Kidney capillary endothelial cell (primary cell): ENCODE results near the gene SKI.

ENCODE experiments used
- DNase-seq: peaks from one replicate; pipeline ENCODE4 v3.0.0-alpha.2; 2018; ENCODE audit warnings: low spot score

SKI gene

DNA sequence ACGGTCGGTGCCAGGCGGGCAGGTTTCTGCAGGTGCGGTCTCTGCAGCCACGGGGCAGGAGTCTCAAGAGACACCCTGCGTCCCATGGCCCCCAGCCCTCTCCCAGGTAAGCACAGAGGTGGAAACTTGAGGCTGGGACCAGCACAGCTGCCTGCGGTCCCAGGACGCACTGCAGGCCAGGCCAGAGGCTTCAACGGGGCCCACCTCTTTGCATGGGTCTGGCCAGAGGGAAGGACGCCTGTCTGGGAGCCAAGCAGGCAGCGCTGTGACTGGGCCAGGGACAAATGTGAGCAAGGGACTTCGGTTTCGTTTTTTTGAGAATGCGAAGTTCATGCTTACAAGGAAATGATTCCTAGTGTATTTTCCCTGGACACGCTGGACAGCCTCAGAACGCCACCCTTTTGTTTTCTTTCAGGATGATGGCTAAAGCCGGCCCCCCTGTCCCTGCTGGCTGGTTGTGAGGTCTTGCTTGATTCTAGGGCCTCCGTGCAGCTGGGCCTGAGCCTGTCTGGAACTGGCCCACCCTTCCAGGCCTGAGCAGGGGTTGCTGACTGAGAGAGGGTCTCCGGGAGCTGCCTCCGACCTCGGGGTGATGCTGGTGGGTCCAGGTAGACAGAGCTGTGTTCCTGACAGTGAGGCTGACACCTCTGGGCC, 124.9 kb downstream of the SKI start:
- no peak for DNase-seq

DNA sequence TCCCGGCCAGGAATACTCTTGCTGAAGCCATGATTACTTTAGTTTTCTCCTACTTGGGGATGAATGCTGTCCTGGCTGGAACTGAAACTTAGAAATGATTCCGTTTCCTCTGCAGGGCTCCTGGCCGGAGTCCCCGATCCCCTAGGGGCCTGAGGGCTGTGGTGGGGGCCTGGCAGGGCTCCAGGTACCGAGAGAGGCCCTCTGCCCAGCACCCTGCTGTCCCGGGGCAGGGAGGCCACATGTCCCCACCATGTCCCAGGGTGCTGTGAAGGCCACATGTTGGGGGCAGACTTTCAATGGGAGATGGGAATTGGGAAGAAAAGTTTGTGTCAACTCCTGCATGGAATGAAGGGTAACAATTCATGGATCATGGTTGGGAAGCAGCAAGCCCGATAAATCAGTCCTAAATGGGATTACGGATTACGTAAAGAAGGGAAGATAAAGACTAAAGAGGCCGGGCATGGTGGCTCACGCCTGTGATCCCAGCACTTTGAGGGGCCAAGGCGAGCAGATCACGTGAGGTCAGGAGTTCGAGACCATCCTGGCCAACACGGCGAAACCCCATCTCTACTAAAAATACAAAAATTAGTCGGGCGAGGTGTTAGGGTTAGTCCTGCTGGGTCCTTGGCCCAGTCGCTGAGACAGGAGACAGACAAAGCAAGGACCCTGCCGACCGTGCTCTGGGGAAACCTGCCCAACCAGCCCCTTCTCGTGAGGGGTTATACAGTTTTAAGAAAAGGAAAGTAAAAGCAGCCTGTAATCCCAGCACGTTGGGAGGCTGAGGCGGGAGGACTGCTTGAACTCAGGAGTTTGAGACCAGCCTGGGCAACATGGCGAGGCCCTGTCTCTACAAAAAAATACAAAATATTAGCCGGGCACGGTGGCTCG, 125.7 kb downstream of the SKI start:
- DNase-seq, result no peak

DNA sequence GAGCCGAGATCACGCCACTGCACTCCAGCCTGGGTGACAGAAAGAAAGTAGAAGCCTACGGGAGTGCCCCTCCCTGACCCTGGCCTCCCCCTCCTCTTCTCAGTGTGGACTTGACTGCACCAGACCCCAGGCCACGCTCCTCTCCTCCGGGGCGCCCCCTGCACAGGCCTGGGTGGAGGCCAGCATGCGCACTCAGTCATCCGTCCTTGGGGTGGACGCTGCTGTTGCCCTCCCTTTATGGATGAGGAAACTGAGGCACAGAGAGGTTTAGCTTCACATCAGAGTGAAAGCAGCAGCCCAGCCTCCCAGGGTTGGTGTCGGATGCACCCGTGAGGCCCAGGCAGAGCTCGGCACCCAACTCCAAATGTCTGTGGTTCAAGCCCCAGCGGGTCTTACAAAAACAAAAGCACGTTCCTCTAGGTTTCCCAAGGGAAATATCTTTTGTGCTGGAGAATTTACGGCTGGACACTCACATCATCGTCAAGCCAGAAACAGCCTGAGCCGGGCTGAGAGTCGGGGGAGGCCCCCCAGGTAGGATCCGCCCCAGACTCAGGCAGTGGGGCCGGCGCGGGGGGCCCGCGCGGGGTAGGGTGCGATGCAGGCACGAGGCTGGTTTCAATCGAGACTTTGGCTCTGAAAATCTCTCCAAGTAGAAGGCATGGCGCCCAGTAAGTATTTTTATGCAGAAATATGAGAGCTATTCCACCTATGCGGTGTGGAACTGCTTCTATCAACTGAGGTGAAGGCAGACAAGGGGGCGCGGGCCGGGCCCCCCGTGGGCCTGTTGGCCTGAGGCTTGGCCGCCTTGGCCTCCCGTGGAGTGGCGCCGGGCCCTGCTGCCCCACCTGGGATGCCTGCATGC, 126.6 kb downstream of the SKI start:
- DNase-seq, result no peak

DNA sequence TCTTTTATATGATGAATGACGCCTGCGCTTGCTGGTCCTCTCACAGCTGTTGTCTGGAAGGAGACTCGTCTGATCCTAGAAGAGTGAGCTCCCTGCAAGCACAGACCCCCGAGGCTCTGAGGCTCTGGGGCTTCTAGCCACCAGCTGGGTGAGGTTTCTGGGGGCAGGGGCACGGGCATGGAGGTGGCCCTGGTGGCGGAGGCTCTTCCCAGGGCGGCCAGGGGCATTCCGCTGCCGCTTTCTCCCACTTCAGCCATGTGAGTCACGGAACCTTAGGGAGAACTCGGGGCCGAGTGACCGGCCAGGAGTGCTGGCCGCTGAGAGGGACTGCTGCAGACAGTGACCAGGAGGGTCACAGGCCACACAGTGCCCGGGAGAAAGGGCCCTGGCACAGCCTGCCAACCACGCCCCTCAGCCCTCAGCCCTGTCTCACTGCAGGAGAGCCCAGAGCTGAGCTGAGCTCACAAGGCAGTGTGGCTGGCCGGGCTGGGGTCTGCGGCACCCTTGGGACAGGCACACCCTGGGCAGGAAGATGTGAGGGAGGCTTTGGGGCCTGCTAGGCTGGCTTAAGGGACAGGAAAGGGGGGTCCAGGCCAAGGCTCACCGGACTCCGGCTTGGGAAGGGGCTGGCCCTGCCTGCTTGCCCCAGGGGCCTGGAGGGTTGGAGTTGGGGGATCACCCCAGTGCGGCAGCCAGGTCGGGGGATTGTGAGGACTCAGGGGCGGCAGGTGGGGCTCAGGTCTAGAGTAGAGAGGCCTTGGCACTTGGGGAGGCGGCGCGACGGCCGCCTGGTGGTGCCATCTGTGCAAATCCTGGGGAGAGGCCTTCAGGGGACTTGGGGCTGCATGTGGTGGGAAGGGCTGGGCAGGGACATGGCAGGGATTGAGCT, 127.5 kb downstream of the SKI start:
- DNase-seq, result no peak

DNA sequence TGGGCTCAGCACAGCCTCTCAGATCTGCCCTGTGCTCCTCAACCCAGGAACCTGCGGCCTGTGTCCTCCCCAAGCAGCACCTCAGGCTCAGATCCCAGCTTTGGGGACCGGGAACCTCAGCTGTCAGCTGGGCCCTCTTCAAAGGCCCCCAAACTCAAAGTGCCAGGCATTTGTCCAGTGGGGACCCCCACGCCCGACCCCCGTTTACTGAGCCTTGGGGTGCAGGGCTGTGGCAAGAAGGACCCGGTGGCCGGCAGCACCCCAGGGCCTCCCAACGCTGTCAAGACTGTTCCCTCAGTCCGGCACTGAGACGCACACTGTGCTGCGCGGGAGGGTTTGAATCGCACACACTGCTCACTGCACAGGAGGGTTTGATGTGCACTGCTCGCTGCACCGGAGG, 128.3 kb downstream of the SKI start:
- DNase-seq, result no peak

DNA sequence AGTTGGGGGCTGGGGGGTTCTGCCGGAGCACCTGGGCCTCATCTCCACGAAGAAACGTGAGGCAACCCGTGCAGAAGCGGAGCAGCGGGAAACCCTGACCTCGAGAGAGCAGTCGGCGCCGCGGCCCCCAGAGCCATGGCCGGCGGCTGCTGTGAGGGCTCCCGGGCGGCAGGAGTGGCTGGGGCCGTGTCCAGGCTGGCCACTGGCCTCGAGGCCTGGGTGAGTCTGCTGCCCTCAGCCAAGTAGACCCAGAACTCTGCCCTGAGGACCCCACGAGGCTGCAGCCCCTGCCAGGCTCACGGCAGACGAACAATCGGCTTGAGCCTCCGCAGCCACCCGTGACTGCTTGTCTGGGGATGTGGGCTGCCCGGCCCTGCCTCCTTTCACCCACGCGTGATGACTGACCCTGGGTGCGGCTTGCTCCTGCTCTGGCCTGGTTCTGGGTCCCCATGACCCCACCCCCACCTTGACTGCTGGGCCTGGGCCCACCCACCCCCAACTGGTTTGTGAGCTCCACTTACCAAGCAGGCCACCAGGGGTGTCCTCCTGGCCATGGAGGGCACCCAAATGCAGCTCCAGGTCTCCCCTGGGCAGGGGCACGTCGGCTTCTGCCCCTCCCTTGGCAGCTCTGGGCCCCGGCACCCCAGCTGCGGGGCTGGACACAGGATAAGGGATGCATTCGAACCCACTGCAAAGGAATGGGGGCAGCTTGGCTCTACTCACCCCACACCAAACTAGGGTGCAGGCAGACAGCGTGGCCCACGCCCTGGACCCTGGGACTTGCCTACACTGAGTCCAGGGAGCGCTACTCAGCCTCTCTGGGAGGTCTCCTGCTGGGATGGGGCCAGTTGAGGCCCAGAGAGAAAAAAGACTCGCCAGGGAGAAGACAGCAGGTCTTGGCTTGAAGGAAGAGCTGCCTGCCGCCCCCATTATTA, 129.1 kb downstream of the SKI start:
- DNase-seq, result no peak

DNA sequence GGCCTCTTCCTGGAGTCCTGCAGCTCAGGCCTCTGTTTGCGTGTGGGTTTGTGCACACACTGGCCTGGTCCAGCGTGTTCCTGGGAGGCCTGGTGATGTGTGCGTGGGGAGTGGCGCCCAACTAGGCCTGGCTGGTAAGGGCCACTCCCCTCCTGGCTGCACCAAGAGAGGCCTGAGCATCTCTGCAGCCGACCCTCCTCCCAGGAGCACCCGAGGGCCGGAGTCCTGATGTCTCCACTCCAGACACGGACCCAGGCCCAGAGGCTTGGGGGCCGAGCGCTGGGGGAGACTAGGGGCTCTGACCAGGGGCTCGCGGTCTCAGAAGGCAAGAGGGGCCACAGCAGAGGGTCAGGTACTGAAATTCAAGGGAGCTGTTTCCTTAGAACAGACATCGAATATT, 130.0 kb downstream of the SKI start:
- no peak for DNase-seq

DNA sequence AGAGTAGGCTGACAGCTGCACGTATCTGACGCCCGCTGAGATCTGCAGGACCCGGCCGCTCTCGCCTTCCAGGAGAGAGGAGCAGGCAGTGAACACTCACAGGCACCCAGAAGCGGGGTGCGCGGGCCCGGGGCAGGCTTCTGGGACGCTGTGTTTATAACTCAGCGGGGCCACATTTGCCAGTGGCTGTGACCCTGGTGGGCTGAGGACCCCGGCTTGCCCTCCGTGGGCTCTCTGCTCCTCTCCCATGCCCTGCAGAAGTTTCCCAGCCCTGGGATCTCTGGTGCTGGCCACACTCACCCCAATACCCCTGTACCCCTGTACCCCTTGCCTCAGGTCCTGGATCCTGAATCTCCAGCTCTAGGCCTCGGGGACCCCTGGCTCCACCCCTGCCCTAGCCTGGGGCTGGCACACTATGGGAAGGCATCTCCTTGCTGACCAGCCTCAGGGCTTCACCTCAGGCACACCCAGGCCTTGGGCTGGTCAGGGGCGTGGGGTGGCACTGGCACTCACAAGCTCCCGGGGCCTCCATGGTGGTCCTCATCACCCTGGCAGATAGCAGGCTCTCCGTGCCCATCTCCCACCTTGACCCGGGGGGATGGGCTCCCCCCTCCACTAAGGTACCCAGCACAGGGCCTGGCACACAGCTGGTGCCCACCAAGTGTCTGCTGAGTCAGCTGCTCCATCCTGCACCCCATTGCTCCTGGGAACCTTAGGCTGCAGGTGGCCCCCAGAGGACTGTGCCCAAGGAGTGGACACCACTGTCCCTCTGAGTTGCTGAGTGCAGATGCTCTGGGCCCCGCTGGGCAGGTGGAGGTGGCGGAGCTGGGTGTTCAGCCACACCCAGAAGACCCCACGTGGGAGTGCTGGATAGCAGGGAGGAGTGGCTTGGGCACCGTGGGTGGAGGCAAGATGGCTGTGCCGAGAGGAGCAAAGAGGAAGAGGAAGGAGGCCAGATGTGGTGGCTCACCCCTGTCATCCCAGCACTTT, 130.8 kb downstream of the SKI start:
- no peak for DNase-seq
